GM12864 (cell line): ENCODE data around the gene GET3.
"Not testable (repeated sequence)": the region's sequence is repeated elsewhere in the genome, so short reads cannot be mapped to it uniquely, and the experiment has no call there.

Source experiments
- DNase-seq: peaks from one replicate; pipeline ENCODE4 v3.0.0-alpha.2; 2011; ENCODE audit warnings: low read depth
- H3K4me3 ChIP-seq: 2 replicates; pipeline ENCODE4 v1.5.1; 2011; ENCODE audit warnings: mild to moderate bottlenecking, low read depth, low read length, control low read depth
- TF ChIP-seq, protein P1 (sequence below): IDR thresholded peaks from 2 replicates; pipeline ENCODE4 v1.5.1; 2011; ENCODE audit warnings: low read depth, mild to moderate bottlenecking, moderate library complexity, low read length, control low read depth, inconsistent platforms; ENCODE audit errors: missing control alignments

GET3 gene

GRCh38 chr19:12705654-12706331, 31.5 kb upstream of the GET3 start:
- H3K4me3 ChIP-seq = no peak overlapping the region
- TF ChIP-seq, protein P1, sequence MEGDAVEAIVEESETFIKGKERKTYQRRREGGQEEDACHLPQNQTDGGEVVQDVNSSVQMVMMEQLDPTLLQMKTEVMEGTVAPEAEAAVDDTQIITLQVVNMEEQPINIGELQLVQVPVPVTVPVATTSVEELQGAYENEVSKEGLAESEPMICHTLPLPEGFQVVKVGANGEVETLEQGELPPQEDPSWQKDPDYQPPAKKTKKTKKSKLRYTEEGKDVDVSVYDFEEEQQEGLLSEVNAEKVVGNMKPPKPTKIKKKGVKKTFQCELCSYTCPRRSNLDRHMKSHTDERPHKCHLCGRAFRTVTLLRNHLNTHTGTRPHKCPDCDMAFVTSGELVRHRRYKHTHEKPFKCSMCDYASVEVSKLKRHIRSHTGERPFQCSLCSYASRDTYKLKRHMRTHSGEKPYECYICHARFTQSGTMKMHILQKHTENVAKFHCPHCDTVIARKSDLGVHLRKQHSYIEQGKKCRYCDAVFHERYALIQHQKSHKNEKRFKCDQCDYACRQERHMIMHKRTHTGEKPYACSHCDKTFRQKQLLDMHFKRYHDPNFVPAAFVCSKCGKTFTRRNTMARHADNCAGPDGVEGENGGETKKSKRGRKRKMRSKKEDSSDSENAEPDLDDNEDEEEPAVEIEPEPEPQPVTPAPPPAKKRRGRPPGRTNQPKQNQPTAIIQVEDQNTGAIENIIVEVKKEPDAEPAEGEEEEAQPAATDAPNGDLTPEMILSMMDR = no peak
- DNase-seq = no peak

- no peak for DNase-seq
- TF ChIP-seq, protein P1 = no peak
- H3K4me3 ChIP-seq = no peak overlapping the region
These were observed 31.0 kb upstream of the GET3 start for GRCh38 chr19:12706332-12706718.

GRCh38 chr19:12708641-12709040, 28.7 kb upstream of the GET3 start:
- no peak for DNase-seq
- TF ChIP-seq, protein P1 = no peak
- H3K4me3 ChIP-seq = no peak overlapping the region

DNA sequence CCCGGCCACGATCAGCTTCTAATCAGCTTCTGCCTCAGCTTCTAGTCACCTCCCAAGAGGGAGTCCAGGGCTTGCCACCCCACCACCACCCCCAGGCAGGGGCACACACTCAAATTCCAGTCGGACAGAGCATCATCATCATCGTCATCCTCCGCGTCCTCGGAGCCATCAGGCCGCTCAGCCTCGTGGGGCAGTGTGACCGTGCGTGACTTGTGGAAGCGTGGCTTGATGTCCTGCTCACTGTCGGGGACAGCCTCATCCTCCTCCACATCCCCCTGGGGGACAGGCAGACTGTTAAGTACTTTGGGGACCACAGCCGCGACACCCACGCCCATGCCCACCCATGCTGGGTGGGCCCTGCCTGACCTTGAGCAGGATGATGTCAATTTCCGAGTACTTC, 26.1 kb upstream of the GET3 start:
- H3K4me3 ChIP-seq = no peak overlapping the region
- TF ChIP-seq, protein P1 = no peak
- no peak for DNase-seq

DNA sequence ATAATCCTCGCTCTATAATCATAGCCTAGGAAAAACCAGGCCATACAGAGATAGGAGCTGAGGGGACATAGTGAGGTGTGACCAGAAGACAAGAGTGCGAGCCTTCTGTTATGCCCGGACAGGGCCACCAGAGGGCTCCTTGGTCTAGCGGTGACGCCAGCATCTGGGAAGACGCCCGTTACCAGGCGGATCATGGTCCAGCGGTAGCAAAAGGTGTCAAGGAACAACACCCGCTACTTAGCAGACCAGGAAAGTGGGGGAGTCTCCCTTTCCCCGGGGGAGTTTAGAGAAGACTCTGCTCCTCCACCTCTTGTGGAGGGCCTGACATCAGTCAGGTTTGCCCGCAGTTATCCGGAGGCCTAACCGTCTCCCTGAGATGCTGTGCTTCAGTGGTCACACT, 25.2 kb upstream of the GET3 start:
- DNase-seq, H3K4me3 ChIP-seq: not testable (repeated sequence)

GRCh38 chr19:12713304-12713703, 24.0 kb upstream of the GET3 start:
- H3K4me3 ChIP-seq, DNase-seq: not testable (repeated sequence)

- no peak for DNase-seq
- TF ChIP-seq, protein P1 = no peak
- no peak overlapping the region for H3K4me3 ChIP-seq
These were observed 22.2 kb upstream of the GET3 start for GRCh38 chr19:12715102-12715501.

DNA sequence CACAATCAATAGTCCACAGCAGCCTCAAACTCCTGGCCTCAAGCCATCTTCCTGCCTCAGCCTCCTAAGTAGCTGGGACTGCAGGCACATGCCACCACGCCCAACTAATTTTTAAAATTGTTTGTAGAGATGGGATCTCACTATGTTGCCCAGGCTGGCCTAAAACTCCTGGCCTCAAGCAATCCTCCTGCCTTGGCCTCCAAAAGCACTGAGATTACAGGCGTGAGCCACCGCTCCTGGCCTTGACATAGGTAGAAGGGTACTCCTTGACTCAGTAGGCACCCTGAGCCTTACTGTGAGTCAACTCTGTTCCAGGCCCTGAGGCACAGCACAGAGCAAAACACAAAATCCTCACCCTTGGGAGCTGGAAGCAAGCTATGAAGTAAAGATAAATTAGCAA, 21.4 kb upstream of the GET3 start:
- TF ChIP-seq, protein P1 = no peak
- H3K4me3 ChIP-seq = no peak overlapping the region

More for the DNA sequence above, 21.4 kb upstream of the GET3 start:
- no peak for DNase-seq
